Colonic mucosa (tissue), 4 donors: Measurements from ENCODE around the gene EZH2. TPM values are rescaled to one million over a fixed set of nuclear protein-coding genes. Genes with fewer than 3 reads are reported as not detected.

Experiments
- DNase-seq: peaks from one replicate; pipeline ENCODE4 v3.0.0-alpha.2; 2020
- H3K27ac ChIP-seq: fragments of 200-600 bp; one replicate; pipeline ENCODE4 v1.8.0; 2021
- H3K27me3 ChIP-seq: fragments of 200-600 bp; one replicate; pipeline ENCODE4 v1.8.0; 2021
- H3K36me3 ChIP-seq: fragments of 200-600 bp; one replicate; pipeline ENCODE4 v1.8.0; 2021
- H3K4me1 ChIP-seq: fragments of 200-600 bp; one replicate; pipeline ENCODE4 v1.8.0; 2021; ENCODE audit warnings: mild to moderate bottlenecking
- H3K4me3 ChIP-seq: fragments of 200-600 bp; one replicate; pipeline ENCODE4 v1.8.0; 2021
- H3K9ac ChIP-seq, 2 donors: one replicate each; pipeline ENCODE4 v1.7.0; 2013; ENCODE audit warnings: control low read depth in 2 of 2, low read depth in 2 of 2, low read length in 2 of 2
- H3K9me3 ChIP-seq: fragments of 200-600 bp; one replicate; pipeline ENCODE4 v1.8.0; 2021
- intact Hi-C: fragments of 100-400 bp; cut with DNase I; formaldehyde crosslinking; loops from one replicate; pipeline ENCODE4 v1.14.1; 2022
- total RNA-seq, 2 donors: library from RNA; stranded (reverse); fragmentation: NEBNext Ultra II Directional in 1 of 2; extraction: Animal tissue kit (Norgen Biotek cat#: 25700) in 1 of 2; gene quantifications; one replicate each; pipeline ENCODE4 v1.2.1, GENCODE V29; 2021
- TF ChIP-seq, protein P1 (sequence below): fragments of 200-600 bp; IDR thresholded peaks from one replicate; pipeline ENCODE4 v1.8.0; 2022; ENCODE audit warnings: antibody characterized with exemption, mild to moderate bottlenecking
- donor health status: healthy.
- donor health status: DM: no; HTN: no; CAD: no.
- donor health status: DM: no; HTN: no; CAD: no.

The EZH2 gene
- total RNA-seq, 2 donors from 2014 or later, result 13.4 to 31.7 TPM

DNA sequence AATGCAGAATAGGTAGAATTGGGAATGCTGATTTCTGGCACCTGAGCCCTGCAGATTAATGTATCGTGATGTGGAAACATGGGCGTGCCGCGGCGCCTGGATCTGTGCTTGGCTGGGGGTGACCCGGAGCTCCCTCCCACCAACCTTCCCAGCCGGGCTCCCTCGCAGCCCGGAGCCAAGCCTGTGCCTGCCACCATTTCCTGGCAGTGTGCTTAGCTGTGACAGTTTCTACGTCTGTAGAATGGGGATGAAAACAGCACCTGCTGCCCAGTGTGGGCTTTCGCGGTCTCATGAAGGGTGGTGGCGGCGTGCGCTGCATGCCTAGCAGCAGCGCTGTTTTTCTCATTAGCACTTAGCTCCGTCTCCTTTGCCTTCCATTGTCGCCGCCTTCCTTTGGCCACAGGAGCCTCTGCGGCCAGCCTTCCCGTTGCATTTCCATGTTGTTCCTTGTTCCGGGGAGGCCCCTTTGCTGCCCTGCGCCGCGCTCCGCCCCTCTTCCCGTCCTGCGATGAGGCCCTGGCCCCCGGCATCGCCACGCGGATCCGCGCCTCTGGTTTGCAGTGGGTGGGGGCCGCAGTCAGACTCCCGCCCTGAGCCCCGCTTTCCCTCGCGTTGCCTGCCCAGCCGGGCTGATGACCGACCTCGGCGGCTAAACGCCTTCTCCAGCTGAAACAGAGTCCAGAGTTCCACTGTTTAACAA is 101.2 kb downstream of the EZH2 start:
- Histone ChIP-seq H3K4me1 (no peaks in the 10 kb centered on the region), H3K9me3 (no peaks in the 10 kb centered on the region), H3K4me3 (no peak overlapping the region), H3K36me3 (no peaks in the 10 kb centered on the region), H3K27me3 (no peaks in the 10 kb centered on the region), H3K9ac (no peak overlapping the region), H3K27ac (no peak overlapping the region)
- intact Hi-C loops, result no loop called here
- no peak for DNase-seq
- TF ChIP-seq, protein P1, sequence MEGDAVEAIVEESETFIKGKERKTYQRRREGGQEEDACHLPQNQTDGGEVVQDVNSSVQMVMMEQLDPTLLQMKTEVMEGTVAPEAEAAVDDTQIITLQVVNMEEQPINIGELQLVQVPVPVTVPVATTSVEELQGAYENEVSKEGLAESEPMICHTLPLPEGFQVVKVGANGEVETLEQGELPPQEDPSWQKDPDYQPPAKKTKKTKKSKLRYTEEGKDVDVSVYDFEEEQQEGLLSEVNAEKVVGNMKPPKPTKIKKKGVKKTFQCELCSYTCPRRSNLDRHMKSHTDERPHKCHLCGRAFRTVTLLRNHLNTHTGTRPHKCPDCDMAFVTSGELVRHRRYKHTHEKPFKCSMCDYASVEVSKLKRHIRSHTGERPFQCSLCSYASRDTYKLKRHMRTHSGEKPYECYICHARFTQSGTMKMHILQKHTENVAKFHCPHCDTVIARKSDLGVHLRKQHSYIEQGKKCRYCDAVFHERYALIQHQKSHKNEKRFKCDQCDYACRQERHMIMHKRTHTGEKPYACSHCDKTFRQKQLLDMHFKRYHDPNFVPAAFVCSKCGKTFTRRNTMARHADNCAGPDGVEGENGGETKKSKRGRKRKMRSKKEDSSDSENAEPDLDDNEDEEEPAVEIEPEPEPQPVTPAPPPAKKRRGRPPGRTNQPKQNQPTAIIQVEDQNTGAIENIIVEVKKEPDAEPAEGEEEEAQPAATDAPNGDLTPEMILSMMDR, result no peak

DNA sequence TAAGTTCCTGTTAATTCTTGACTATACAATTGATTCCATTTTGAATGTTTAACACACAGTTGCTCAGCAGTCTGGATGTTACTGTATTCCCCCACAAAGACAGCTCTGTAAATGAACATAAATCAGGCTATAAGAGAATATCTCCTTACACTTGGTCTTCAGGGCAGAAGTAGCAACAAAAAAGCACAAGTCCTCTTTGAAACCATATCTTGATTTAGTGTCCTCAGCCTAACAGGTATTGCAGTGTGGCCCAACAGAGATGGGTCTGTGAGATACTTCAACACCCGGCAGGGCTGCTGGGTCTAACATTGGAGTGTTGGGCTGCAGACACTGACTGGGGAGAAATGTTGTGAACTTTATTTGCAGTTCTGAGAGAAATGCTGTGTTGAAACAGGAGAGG is 109.6 kb downstream of the EZH2 start:
- TF ChIP-seq, protein P1, result no peak
- no peak for DNase-seq
- intact Hi-C loops, result no loop called here
- H3K27ac ChIP-seq, result no peak overlapping the region
- H3K9ac ChIP-seq, result no peak overlapping the region
- H3K27me3 ChIP-seq, result no peaks in the 10 kb centered on the region
- no peak overlapping the region for H3K4me3 ChIP-seq
- H3K4me1 ChIP-seq, result no peaks in the 10 kb centered on the region
- H3K36me3 ChIP-seq, result peaks cover 9% of the 10 kb centered on the region
- no peaks in the 10 kb centered on the region for H3K9me3 ChIP-seq

DNA sequence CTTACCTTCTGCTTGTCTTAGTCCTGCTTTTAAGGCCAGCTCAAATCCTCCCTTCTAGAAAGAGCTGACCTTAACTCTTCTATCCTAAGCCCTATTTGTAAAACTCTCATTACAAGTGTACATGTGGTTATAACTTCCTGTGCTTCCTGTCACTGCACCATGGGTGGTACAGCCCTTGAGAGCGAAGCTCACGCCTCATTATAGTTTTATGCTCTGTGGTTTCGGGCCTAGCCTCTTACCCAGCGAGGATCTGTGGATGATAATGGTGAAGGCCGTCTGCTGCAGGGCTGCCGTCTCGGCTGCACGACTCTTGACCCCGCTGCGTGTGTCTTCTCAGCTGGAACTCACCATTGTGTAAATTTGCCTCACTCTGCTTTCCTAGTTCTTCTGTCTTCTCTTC is 110.8 kb downstream of the EZH2 start:
- peaks cover 9% of the 10 kb centered on the region for H3K36me3 ChIP-seq
- no peaks in the 10 kb centered on the region for H3K9me3 ChIP-seq
- DNase-seq, result no peak
- TF ChIP-seq, protein P1, result no peak
- H3K27me3 ChIP-seq, result no peaks in the 10 kb centered on the region
- H3K9ac ChIP-seq, result no peak overlapping the region
- H3K27ac ChIP-seq, result no peak overlapping the region
- intact Hi-C loops, result no loop called here
- no peak overlapping the region for H3K4me3 ChIP-seq
- no peaks in the 10 kb centered on the region for H3K4me1 ChIP-seq

DNA sequence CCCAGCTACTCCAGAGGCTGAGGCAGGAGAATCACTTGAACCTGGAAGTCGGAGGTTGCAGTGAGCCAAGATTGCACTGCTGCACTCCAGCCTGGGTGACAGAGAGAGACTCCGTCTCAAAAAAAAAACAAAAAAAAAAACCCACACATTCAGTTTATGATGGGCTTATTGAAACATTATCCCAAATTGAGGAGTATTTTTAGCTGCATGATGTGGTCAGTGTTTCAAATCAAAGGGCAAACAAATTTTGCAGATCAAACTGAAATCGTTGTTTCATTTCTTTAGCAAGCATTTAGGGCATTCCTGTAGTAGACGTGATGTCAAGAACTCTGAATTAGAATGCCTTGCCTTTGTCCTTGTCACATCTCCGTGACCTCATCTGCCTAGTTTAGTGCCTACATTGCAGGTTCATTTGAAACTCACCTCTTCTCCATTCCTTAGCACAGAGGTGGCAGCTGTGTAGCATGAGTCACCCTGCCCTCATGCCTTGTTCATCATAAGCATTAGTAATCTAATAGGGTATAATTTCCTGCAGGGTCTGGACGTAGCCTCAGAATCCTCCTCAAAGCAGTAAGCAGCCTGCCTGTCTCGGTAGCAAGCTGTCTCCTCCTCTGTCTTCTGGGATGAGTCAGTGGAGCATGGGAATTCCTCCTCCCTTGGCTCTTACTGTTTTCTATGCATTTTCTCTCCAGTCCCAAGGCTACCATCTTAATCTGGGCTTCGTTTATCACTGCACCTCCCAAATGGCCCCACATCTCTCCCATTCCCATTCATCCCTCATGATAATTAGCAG is 111.6 kb downstream of the EZH2 start:
- intact Hi-C loops, result no loop called here
- TF ChIP-seq, protein P1, result no peak
- no peak for DNase-seq
- no peaks in the 10 kb centered on the region for H3K4me1 ChIP-seq
- peaks cover 9% of the 10 kb centered on the region for H3K36me3 ChIP-seq
- H3K4me3 ChIP-seq, result no peak overlapping the region
- H3K27ac ChIP-seq, result no peak overlapping the region
- H3K9me3 ChIP-seq, result no peaks in the 10 kb centered on the region
- H3K27me3 ChIP-seq, result no peaks in the 10 kb centered on the region
- H3K9ac ChIP-seq, result no peak overlapping the region

DNA sequence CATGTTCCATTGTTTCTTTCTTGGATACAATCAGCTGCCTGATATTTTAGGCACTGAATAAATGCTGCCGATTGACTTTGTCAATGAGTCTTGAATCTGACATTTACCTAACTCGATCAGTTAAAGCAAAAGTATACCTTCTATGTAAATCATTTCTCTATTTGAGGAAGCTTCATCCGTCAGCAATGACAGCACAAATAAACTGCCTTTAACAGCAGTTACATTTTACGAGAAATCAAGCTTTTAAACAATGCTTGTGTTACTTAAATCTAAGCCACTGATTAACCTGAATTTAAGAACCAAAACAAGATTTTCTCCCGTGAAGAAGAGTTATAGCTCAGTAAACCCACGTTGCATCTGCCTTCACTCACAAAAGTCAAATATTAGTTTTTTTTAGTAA is 114.1 kb downstream of the EZH2 start:
- no peaks in the 10 kb centered on the region for H3K27me3 ChIP-seq
- no peak for DNase-seq
- H3K4me1 ChIP-seq, result no peaks in the 10 kb centered on the region
- no peaks in the 10 kb centered on the region for H3K9me3 ChIP-seq
- H3K9ac ChIP-seq, result no peak overlapping the region
- intact Hi-C loops, result no loop called here
- TF ChIP-seq, protein P1, result no peak
- peaks cover 4% of the 10 kb centered on the region for H3K36me3 ChIP-seq
- no peak overlapping the region for H3K27ac ChIP-seq
- H3K4me3 ChIP-seq, result no peak overlapping the region
